C4-2B (cell line): ENCODE results near the gene PRR36.

Source experiments
- H3K27ac ChIP-seq: fragments of 450-650 bp; 2 replicates; pipeline ENCODE4 v1.5.1; 2017
- ZFX ChIP-seq: fragments of 450-650 bp; IDR thresholded peaks from 2 replicates; pipeline ENCODE4 v1.6.1; 2017
- TF ChIP-seq, protein P1 (sequence below): fragments of 450-650 bp; conservative IDR thresholded peaks from 2 replicates; pipeline ENCODE4 v1.5.1; 2017; ENCODE audit warnings: mild to moderate bottlenecking

Gene PRR36

DNA sequence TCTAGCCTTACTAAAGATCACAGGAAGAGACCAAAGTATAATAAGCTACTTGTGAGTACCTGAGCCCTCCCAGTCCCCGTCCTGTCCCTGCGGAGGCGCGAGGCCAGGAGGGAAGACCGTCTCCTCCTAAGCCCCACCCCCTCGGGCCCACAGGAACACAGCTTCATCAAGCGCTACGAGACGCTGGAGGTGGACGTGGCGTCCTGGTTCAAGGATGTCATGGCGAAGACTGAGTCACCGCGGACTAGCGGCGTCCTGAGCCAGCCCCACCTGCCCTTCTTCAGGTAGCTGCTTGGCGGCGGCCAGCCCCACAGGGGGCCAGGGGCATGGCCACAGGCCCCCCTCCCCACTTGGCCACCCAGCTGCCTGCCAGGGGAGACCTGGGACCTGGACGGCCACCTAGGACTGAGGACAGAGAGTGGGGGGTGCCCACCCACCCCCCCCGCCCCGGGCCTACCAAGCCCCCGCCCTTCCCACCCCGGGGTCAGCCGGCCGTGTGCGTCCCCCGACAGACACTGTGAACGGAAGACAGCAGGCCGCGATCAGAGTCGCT, 38.0 kb upstream of the PRR36 start:
- TF ChIP-seq ZFX: no peak
- TF ChIP-seq, protein P1, sequence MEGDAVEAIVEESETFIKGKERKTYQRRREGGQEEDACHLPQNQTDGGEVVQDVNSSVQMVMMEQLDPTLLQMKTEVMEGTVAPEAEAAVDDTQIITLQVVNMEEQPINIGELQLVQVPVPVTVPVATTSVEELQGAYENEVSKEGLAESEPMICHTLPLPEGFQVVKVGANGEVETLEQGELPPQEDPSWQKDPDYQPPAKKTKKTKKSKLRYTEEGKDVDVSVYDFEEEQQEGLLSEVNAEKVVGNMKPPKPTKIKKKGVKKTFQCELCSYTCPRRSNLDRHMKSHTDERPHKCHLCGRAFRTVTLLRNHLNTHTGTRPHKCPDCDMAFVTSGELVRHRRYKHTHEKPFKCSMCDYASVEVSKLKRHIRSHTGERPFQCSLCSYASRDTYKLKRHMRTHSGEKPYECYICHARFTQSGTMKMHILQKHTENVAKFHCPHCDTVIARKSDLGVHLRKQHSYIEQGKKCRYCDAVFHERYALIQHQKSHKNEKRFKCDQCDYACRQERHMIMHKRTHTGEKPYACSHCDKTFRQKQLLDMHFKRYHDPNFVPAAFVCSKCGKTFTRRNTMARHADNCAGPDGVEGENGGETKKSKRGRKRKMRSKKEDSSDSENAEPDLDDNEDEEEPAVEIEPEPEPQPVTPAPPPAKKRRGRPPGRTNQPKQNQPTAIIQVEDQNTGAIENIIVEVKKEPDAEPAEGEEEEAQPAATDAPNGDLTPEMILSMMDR: no peak

DNA sequence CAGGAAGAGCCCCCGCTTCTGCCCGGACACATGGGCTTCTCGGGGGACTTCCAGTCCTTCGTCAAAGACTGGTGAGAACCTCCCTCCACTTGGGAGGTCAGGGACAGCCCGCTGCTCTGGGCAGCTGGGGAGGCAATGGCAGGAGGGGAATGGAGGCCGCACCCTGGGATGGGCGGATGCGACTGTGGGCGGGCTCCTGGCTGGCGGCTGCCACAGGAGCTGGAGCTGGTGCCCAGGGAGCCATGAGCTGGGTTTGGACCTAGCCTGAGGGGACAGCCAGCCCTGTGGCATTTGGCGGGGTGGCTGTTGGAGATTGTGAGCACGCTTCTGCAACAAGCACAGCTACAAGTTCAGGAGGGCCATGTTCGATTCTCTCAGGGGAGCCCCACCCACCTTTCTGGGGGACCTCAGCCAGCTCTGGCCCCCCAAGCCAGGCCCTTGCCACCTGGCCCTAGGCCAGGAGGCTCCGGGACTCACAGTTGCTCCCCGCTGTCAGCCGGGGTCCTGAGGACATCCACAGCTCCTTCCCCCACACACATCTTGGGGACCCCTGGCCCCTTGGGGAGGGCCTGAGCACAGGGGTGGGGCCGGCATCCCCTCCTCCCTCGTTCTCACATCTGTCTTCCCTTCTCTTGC, 37.4 kb upstream of the PRR36 start:
- TF ChIP-seq, protein P1: no peak
- no peak overlapping the region for H3K27ac ChIP-seq

More for the DNA sequence above, 38.0 kb upstream of the PRR36 start:
- no peak overlapping the region for H3K27ac ChIP-seq

DNA sequence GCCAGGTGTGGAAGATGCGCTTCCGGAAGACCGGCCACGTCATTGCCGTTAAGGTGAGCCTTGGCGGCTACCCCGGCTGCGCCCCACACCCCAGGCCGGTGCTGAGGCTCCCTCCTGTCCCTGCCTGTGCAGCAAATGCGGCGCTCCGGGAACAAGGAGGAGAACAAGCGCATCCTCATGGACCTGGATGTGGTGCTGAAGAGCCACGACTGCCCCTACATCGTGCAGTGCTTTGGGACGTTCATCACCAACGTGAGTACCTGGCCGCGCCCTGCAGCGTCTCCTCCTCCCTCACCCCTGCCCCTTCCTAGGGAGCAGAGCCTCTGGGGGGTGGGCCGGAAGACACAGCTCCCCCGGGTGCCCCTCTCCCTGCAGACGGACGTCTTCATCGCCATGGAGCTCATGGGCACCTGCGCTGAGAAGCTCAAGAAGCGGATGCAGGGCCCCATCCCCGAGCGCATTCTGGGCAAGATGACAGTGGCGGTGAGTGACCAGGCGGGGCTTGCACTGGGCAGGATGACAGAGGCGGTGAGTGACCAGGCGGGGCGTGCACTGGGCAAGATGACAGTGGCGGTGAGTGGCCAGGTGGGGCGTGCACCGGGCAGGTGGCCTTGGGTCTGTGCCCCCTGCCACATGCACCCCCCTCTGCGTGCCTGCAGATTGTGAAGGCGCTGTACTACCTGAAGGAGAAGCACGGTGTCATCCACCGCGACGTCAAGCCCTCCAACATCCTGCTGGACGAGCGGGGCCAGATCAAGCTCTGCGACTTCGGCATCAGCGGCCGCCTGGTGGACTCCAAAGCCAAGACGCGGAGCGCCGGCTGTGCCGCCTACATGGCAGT, 36.4 kb upstream of the PRR36 start:
- H3K27ac ChIP-seq: no peak overlapping the region
- no peak for TF ChIP-seq ZFX
- TF ChIP-seq, protein P1: no peak

DNA sequence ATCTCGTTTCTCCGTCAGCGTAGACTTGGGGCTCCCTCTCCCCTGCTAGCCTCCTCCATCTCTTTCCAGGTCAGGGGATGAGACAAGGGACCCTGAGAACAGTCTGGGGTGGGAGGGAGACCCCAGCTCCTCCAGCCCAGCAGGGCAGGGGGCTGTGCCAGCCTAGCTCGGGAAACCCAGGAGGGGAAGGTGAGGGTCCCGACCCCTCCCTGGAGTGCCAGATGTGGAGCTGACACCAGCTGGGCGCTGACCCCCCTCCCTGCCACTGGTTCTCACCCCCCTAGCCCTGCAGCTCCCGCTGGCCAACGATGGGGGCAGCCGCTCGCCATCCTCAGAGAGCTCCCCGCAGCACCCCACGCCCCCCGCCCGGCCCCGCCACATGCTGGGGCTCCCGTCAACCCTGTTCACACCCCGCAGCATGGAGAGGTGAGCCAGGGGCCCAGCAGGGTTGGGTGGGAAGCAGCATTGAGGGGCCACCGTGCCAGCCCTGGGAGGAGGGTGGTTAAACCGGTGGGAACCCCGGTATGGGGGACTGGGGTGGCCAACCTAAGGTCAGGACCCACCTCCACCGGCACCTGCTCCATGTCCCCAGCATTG, 35.4 kb upstream of the PRR36 start:
- H3K27ac ChIP-seq: no peak overlapping the region
- TF ChIP-seq, protein P1: no peak
- TF ChIP-seq ZFX: no peak

DNA sequence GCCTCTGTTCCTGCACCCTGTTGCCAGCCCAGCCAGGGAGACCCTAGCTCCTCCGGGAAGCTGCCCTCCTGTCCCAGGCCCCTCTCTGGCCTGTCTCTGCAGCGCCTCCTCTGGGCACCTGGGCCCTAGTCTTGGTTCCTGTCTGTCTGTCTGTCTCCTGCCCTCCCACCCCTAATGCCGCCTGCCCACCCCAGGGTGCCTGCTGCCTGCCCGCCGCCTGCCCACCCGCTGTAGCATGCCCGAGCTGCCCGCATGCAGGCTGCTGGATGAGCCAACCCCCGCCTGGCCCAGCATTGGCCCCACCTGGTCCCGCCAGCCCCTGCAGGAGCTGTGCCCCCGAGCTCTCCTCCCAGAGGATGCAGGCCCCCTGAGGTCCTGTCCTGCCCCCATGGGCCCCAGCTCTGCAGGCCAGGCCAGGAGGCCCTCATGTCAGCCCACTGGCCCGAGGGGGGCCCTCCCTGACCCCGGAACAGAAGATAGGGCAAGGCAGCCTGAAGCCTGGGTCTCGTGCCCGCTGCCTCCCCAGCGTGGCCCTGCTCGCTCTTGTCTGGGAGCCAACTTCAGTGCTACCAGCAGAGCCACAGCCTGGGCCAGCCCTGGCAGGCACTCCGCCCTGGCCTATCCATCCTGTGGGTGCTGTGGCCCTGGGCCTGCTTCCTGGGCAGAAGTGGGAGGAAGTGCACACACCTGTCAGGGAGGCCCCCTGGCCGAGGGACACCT, 34.7 kb upstream of the PRR36 start:
- no peak overlapping the region for H3K27ac ChIP-seq
- TF ChIP-seq ZFX: no peak
- TF ChIP-seq, protein P1: no peak

DNA sequence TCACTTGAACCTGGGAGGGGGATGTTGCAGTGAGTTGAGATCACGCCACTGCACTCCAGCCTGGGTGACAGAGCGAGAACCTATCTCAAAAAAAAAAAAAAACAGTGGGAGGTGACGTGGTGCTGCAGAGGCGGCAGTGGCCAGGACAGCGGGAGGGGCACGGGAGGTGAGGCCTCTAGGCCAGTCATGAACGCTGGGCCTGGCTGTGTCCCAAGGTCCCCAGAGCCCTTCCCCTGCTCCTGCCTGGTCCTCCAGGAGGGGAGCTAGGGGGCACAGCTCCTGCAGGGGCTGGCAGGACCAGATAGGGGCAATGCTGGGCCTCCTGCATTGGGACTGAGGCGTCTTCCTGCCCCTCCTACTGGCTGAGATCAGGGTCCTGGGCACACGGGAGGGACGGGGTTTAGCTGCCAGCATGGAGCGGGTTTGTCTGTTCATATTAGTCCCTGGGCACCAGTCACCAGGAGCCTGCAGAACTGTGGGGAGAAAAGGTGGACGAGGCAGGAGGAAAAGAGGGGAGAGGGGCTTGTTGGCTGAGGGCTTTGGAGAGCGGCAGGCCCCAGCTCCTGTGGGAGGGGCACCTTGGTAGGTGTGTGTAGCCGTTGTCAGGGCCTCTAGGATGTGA, 34.0 kb upstream of the PRR36 start:
- H3K27ac ChIP-seq: no peak overlapping the region
- TF ChIP-seq, protein P1: no peak
- TF ChIP-seq ZFX: no peak
